Embryonic facial prominence (tissue), 1 donor: ENCODE results near the gene TNIK.
"Not testable (repeated sequence)": the region's sequence is repeated elsewhere in the genome, so short reads cannot be mapped to it uniquely, and the experiment has no call there.

ENCODE experiments used
- DNase-seq: peaks from one replicate; pipeline ENCODE4 v3.0.0-alpha.2; 2016; ENCODE audit errors: extremely low spot score

TNIK gene

GRCh38 chr3:171129827-171130226 lies 330.4 kb downstream of the TNIK start:
- DNase-seq: no peak

DNA sequence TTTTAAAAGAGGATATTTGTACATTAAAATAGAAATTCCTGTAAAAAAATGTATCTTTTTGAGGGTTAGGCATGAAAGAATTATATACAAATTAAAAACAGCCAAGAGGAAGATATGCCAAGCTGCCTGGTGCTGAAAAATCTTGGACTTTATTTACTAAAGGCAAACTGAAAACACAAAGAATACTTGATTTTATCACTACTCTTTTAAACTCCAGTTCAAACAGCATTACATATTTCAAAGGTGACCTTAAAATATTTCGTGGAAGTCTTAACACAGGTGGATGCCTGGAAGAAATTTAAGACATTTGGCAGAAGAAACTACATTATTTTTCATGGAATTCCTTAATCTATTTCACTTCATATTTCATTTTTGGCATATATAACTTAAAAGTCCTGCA lies 332.6 kb downstream of the TNIK start:
- DNase-seq: no peak

DNA sequence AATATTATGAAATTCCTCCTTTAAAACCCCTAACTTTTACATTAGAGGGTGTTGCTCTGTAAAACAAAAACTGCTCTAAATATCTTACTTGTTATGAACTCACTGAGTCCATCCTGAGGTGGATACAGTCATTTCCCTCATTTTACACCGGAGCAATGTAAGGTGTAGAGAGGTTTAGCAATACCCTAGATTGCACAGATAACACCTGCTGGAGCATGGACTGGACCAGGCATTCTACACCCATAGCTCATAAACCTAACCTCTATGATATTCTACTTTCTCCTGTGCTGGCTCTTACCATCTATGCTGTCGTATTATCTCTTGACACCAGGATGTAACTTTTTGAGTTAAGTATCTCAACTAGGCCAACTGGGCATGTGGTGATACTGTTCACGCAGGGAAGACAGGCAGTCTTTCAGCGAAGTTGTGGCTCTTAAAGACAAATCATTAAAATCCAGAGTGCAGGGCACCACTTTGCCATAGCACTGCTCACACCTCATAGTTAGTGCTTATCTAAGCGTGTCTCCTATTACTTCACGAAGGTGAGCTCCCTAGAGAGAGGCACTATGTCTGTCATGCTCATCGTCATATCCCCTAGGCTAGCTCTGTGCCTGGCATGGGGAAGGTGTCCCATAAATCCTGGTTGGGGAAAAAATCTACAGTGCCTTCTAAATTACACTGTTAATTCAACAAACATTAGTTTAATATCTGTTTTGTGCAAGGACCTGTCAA lies 333.6 kb downstream of the TNIK start:
- DNase-seq: no peak

DNA sequence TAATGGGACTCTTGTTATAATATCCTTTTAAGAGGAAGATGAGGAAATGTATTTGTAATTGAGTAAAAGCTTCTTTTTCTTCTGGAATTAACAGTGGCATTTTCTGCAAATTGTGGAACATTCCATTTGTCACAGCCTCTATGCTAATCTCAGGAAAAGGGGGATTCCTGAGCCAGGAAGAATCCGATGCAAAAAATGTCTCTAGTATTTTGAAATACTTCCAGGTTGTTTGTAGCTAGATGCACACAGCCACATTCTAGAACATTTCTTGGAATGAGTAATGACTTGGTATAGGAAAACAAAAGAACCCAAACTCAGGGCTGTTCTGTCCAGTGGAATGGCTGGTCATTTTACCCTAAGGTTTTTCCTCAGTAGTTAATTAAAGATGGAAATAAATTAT lies 335.2 kb downstream of the TNIK start:
- DNase-seq: no peak

DNA sequence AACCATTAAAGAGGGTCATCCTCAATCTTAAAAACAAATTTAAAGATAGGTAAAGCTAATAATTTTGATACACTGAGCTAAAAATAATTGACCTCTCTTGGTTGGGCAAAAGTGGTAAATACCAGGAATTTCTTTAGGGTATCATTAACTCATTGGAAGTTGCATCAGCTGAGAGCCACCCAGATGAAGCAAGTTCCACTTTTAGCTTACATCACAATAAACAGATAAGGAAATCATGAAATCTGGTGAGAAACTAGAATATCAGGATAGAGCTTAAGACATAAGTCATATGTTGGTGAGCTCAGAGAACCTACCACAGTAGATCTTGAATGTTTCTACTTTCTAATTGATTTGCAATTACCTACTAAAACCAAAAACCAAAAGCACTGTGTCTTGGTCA lies 336.3 kb downstream of the TNIK start:
- DNase-seq: no peak

GRCh38 chr3:171122861-171123260 lies 337.3 kb downstream of the TNIK start:
- DNase-seq: no peak

DNA sequence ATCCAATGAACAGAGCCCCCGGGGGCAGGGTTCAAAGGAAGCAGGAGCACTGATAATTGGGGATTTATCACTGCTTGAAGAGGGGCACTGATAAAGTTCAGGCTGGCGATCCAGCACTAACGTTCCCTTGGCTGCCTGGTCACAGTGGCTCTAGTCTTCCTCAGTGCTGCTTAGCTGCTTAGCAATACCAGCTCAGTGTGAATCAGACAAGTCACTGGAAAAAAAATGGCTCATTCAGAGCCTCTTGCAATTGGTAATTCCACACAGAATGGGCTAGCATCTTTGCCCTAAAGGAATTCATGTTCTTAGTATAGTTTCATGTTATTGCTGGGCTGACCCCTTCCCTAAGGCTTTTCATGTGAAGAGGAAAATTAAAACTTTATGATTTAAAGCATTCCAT lies 338.0 kb downstream of the TNIK start:
- DNase-seq: no peak

- DNase-seq: no peak
Measured at GRCh38 chr3:171121801-171122200, 338.4 kb downstream of the TNIK start.

DNA sequence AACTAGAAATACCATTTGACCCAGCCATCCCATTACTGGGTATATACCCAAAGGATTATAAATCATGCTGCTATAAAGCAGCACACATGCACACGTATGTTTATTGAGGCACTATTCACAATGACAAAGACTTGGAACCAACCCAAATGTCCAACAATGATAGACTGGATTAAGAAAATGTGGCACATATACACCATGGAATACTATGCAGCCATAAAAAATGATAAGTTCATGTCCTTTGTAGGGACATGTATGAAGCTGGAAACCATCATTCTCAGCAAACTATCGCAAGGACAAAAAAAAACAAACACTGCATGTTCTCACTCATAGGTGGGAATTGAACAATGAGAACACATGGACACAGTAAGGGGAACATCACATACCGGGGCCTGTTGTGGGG lies 340.8 kb downstream of the TNIK start:
- DNase-seq: not testable (repeated sequence)

- DNase-seq: not testable (repeated sequence)
Measured at GRCh38 chr3:171118993-171119392, 341.2 kb downstream of the TNIK start.

- no peak for DNase-seq
Measured at GRCh38 chr3:171116824-171117395, 343.3 kb downstream of the TNIK start.

DNA sequence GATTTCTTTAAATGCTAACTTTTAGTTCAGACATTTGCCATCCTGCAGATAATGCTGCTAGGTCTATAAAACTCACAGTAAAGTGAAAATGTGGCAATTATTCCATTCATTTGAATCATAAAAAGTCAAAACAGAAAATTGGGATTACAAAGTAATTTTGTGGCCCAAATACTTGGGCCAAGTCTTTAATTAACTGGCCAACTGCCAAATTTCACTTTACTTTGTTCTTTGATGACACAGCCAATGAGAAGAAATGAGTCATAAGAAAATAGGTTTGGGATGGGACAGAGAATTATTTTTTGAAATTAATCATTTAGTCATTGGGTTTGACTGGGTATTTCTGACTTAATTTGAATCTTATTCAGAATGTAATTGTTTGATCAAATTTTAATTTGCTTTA lies 343.8 kb downstream of the TNIK start:
- no peak for DNase-seq

- no peak for DNase-seq
Measured at GRCh38 chr3:171115667-171116066, 344.5 kb downstream of the TNIK start.

DNA sequence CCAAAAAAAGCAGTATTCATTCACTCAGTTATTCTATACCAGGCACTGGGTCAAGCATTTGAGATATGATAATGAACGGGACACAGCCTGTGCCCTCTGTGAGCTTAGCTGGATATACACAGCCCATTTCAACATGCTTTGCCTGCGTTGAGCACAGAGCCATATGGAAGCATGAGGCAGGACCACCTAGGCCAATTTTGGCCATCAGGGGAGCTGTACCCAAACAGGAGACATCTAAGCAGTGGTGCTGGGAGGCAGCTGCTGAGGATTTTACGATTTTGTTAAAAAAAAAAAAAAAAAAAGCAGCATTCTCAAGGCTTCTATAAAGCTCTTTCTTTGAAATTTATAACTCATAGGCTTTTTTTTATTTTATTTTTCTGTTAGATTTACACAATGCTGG lies 346.5 kb downstream of the TNIK start:
- no peak for DNase-seq

GRCh38 chr3:171110715-171111114 lies 349.5 kb downstream of the TNIK start:
- DNase-seq: no peak

- no peak for DNase-seq
Measured at GRCh38 chr3:171108066-171108465, 352.1 kb downstream of the TNIK start.

- no peak for DNase-seq
Measured at GRCh38 chr3:171103185-171103584, 357.0 kb downstream of the TNIK start.

GRCh38 chr3:171101982-171102641 lies 358.1 kb downstream of the TNIK start:
- DNase-seq: no peak

DNA sequence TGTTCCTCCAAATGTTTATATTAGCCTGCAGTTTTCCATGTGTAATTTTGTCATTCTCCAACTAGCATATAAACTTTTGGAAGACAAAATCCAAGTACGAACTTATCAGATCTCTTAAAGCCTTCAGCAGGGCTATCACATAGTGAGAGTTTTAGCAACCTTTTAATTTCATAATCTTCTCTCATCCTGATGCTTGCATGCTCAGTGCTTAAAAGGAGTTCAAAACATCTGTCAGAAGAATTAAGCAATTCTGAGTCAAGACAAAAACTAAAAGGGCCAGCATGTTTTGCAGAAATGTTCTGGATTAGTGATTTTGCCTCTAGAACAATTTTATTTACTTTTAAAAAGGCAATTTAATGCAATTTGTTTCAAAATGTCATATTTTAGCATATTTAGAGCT lies 360.3 kb downstream of the TNIK start:
- no peak for DNase-seq

DNA sequence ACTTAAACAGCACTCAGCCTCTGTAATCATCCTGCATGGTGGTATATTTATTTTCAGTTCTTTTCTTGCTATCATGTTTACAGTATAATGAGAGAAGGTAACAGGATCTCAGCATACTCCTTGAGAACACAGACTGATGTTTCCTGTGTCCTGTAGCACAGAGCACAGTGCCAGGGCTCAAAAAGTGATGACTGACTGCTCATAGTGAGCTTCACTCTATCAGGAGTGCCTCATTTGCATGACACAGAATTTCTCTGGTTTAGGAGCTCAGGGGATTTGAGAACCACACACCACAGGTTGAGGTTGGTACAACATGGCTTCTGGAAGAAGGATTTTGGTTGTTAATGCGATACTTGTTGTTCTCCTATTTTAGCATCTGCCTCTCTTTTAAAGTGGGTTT lies 365.1 kb downstream of the TNIK start:
- no peak for DNase-seq

- DNase-seq: no peak
Measured at GRCh38 chr3:171094411-171094810, 365.8 kb downstream of the TNIK start.

- DNase-seq: no peak
Measured at GRCh38 chr3:171093462-171093861, 366.7 kb downstream of the TNIK start.

- DNase-seq: no peak
Measured at GRCh38 chr3:171092467-171092911, 367.7 kb downstream of the TNIK start.
